IPS-20b (cell line): Measurements from ENCODE around the gene PPARA.
"Not testable (repeated sequence)": the region's sequence is repeated elsewhere in the genome, so short reads cannot be mapped to it uniquely, and the experiment has no call there.

Experiments used
- H3K27ac ChIP-seq: one replicate; pipeline ENCODE4 v1.5.1; 2013; ENCODE audit warnings: low read length
- H3K27me3 ChIP-seq: 2 replicates; pipeline ENCODE4 v1.6.1; 2013; ENCODE audit warnings: mild to moderate bottlenecking, low read length, inconsistent platforms; ENCODE audit not compliant: insufficient read depth
- H3K36me3 ChIP-seq: 2 replicates; pipeline ENCODE4 v1.6.1; 2013; ENCODE audit warnings: low read depth, mild to moderate bottlenecking, inconsistent platforms, low read length, moderate library complexity; ENCODE audit not compliant: insufficient read depth
- H3K4me1 ChIP-seq: 2 replicates; pipeline ENCODE4 v1.6.1; 2013; ENCODE audit warnings: mild to moderate bottlenecking, control low read depth, inconsistent platforms, low read length, moderate library complexity; ENCODE audit not compliant: insufficient read depth
- H3K4me3 ChIP-seq: 2 replicates; pipeline ENCODE4 v1.5.1; 2013; ENCODE audit warnings: mild to moderate bottlenecking, low read length, inconsistent platforms
- H3K9ac ChIP-seq: 2 replicates; pipeline ENCODE4 v1.6.1; 2013; ENCODE audit warnings: low read depth, mild to moderate bottlenecking, inconsistent platforms, low read length, moderate library complexity
- H3K9me3 ChIP-seq: 2 replicates; pipeline ENCODE4 v1.6.1; 2013; ENCODE audit warnings: mild to moderate bottlenecking, low read depth, low read length, inconsistent platforms; ENCODE audit not compliant: insufficient read depth

The PPARA gene

DNA sequence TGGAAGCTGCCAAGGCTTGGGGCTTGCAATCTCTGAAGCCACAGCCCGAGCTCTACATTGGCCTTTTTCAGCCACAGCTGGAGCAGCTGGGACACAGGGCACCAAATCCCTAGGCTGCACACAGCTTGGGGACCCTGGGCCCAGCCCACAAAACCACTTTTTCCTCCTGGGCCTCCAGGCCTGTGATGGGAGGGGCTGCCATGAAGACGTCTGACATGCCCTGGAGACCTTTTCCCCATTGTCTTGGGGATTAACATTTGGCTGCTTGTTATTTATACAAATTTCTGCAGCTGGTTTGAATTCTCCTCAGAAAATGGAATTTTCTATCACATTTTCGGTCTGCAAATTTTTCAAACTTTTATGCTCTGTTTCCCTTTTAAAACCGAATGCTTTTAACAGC is 115.3 kb downstream of the PPARA start:
- not testable (repeated sequence) for H3K9me3 ChIP-seq, H3K4me3 ChIP-seq, H3K4me1 ChIP-seq, H3K27ac ChIP-seq, H3K36me3 ChIP-seq, H3K9ac ChIP-seq
- H3K27me3 ChIP-seq: peaks cover 61% of the 10 kb centered on the region

DNA sequence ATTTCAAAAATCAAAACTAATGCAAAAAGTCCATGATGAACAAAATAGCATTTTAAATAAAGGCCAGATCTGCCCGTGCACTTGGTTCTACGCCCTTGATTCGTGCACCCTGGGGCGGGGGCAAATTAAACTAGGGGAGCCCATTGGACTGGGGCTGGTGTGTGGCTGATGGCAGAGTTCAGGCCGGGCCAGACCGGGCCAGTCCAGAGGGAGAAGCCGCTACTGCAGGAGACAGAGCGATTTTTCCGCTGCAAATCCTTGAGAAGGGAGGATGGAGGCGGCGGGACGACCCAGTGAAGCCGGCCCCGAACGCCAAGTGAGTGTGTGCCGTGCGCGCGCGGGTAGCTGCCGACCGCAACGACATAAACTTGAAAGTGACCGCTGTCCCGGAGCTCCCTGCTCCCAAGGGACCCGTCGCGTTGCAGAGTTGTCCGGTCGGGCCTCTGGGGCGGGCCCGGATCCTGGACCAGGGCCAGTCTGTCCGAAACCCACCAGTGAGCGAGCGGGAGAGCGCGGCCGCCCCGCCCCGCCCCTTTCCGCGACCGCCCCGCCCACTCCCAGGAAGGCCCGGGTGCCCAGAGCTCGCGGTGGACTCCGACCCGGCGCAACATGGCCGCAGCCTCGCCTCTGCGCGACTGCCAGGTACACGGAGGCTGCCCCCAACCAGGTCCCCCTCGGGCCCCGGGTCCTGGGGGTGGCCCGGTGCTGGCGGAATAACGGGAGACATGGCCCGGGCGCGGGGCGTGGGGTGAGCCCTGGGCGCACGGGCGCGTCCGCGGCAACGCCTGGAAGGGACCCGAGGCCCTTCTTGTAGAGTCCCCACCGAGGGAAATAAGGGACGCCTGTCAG is 117.3 kb downstream of the PPARA start, which contains the start of gene TTC38:
TTC38 (plus strand) TSS at position 578 of the 849 bp plus-strand sequence; CDS start at position 610, 32 bp downstream.
- no peak within 1 kb of the TSS for H3K27ac ChIP-seq
- peaks cover 6% of the 10 kb centered on the region; the same call in 1 of the 2 replicates for H3K9me3 ChIP-seq
- peaks cover 5% of the 10 kb centered on the region; the same call in 1 of the 2 replicates for H3K36me3 ChIP-seq
- H3K4me1 ChIP-seq: no peaks in the 10 kb centered on the region; the same call in 1 of the 2 replicates
- H3K4me3 ChIP-seq: peak within 1 kb of the TSS; percentile 81
- peak within 1 kb of the TSS; percentile 80; the same call in 1 of the 2 replicates for H3K9ac ChIP-seq
- peaks cover 41% of the 10 kb centered on the region for H3K27me3 ChIP-seq

DNA sequence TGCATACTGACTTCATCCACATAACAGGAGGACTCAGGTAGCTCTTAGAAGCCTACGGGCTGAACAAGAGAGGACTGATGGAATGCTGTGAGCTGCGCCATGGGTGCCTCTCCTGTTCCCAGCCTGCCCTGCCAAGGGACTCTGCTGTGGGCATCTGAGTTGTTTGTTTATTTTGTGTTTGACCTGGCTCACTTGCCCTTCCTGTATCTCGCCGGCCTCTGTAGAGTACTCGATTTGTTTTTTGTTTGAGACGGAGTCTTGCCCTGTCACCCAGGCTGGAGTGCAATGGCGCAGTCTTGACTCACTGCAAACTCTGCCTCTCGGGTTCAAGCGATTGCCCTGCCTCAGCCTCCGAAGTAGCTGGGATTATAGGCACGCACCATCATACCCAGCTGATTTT is 119.2 kb downstream of the PPARA start:
- Histone ChIP-seq H3K36me3 (peaks cover 16% of the 10 kb centered on the region), H3K27me3 (peaks cover 22% of the 10 kb centered on the region), H3K9me3 (peaks cover 6% of the 10 kb centered on the region; the same call in 1 of the 2 replicates), H3K4me3 (no peak overlapping the region), H3K9ac (no peak overlapping the region), H3K27ac (no peak overlapping the region), H3K4me1 (no peaks in the 10 kb centered on the region; the same call in 1 of the 2 replicates)

- H3K27ac ChIP-seq: no peak overlapping the region
- H3K36me3 ChIP-seq: peaks cover 32% of the 10 kb centered on the region
- peaks cover 2% of the 10 kb centered on the region; the same call in 1 of the 2 replicates for H3K27me3 ChIP-seq
- H3K9ac ChIP-seq: no peak overlapping the region
- no peaks in the 10 kb centered on the region; the same call in 1 of the 2 replicates for H3K4me1 ChIP-seq
- H3K4me3 ChIP-seq: no peak overlapping the region
- no peaks in the 10 kb centered on the region for H3K9me3 ChIP-seq
Observed at GRCh38 chr22:46272196-46272595, 121.9 kb downstream of the PPARA start.

GRCh38 chr22:46272762-46273431 is 122.6 kb downstream of the PPARA start:
- no peak overlapping the region for H3K27ac ChIP-seq
- no peak overlapping the region for H3K4me3 ChIP-seq
- H3K9ac ChIP-seq: no peak overlapping the region
- H3K9me3 ChIP-seq: no peaks in the 10 kb centered on the region
- H3K27me3 ChIP-seq: no peaks in the 10 kb centered on the region
- H3K36me3 ChIP-seq: peaks cover 32% of the 10 kb centered on the region
- no peaks in the 10 kb centered on the region for H3K4me1 ChIP-seq

- no peaks in the 10 kb centered on the region for H3K4me1 ChIP-seq
- no peak overlapping the region for H3K4me3 ChIP-seq
- H3K36me3 ChIP-seq: peaks cover 38% of the 10 kb centered on the region
- H3K9ac ChIP-seq: no peak overlapping the region
- no peaks in the 10 kb centered on the region for H3K9me3 ChIP-seq
- H3K27me3 ChIP-seq: no peaks in the 10 kb centered on the region
- H3K27ac ChIP-seq: no peak overlapping the region
Observed at GRCh38 chr22:46273432-46274148, 123.3 kb downstream of the PPARA start.

DNA sequence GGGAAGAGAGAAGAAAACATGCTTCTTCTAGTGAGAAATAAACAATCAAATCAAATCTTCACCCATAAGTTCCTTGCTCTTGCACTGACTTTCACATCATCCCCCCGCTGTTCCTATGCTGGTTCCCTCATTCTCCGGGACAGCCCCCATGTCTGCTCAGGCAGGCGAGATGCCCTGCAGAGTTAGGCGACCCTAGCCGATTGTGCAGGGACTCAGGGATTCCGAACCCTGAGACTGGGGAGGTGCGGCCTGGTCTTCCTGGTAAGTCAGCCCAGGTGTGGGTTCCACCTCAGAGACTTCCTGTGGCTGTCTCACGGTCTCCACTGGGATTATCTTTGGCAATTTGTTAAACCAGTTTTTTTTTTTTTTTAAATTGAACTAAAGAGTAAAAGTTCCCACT is 124.1 kb downstream of the PPARA start:
- no peak overlapping the region for H3K27ac ChIP-seq
- H3K27me3 ChIP-seq: no peaks in the 10 kb centered on the region
- no peak overlapping the region for H3K4me3 ChIP-seq
- H3K4me1 ChIP-seq: no peaks in the 10 kb centered on the region
- no peaks in the 10 kb centered on the region for H3K9me3 ChIP-seq
- H3K36me3 ChIP-seq: peaks cover 46% of the 10 kb centered on the region
- H3K9ac ChIP-seq: no peak overlapping the region

GRCh38 chr22:46275455-46276122 is 125.3 kb downstream of the PPARA start:
- Histone ChIP-seq H3K27ac (no peak overlapping the region), H3K9me3 (no peaks in the 10 kb centered on the region), H3K27me3 (no peaks in the 10 kb centered on the region), H3K4me1 (no peaks in the 10 kb centered on the region), H3K36me3 (peaks cover 58% of the 10 kb centered on the region), H3K4me3 (no peak overlapping the region), H3K9ac (no peak overlapping the region)

DNA sequence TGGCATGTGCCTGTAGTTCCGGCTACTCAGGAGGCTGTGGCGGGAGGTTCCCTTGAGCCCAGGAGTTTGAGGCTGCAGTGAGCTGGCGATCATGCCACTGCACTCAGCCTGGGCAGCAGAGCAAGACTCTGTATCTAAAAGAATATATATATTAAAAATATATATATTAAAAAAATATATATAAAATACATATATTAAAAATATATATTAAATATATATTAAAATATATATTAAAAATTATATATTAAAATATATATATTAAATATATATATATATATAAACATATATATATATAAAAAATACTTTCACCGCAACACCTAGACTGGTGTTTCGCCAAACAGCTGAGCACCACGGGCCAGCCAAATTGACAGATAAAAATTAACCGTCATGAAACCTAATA is 126.2 kb downstream of the PPARA start:
- Histone ChIP-seq H3K27ac (no peak overlapping the region), H3K9ac (no peak overlapping the region), H3K27me3 (no peaks in the 10 kb centered on the region), H3K36me3 (peaks cover 66% of the 10 kb centered on the region), H3K9me3 (no peaks in the 10 kb centered on the region), H3K4me1 (no peaks in the 10 kb centered on the region), H3K4me3 (no peak overlapping the region)

DNA sequence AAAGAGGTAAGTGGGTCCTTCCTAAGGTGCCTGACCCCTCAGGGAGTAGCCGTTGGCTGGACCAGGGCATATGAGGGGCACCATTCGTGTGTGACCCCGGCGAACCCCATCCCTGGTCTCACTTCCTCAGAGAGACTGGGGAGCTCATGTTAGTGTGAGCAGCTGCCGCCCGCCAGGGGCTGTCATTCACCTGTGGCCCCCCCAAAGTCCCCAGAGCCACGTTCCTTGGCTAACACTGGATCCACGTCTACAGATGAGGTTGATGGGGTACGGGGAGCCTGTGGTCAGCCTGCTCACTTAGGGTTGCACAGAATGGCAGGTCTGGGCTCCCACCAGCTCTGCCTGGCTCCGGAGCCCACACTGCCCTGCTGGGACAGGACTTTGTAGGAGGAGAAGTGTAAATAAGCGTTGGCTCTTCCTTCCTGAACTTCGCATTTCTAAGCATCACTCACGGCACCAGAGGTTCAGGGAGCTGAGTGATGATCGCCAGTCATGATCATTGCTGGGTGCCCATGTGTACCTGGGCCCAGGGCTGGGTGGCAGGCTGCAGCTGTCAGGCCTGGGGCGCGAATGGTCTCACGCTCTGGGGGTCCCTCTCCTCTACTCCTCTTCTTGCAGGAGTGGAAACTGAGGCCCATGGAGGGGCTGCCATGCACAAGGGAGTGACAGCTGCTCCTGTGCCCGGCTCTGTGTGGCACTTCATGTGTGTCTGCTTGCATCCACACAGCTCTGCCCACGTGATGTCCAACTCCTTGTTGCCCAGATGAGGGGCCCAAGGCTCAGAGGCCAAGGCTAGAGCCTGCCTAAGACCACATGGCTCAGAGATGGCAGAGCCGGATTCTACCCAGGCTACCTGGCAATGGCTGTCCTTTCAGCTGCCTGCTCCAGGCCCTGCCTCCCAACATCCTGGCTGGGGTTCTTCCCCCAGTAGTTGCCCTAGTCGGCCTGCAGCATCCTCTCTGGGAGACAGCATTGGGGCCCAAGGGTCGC is 128.6 kb downstream of the PPARA start:
- Histone ChIP-seq H3K4me3 (no peak overlapping the region), H3K4me1 (no peaks in the 10 kb centered on the region), H3K27me3 (no peaks in the 10 kb centered on the region), H3K27ac (no peak overlapping the region), H3K9me3 (no peaks in the 10 kb centered on the region), H3K9ac (no peak overlapping the region), H3K36me3 (peaks cover 69% of the 10 kb centered on the region)
